WERI-Rb-1 (cell line): ENCODE data around the gene TRIM25.

Source experiments
- DNase-seq: peaks from one replicate; pipeline ENCODE4 v3.0.0-alpha.2; 2020
- H3K27ac ChIP-seq: fragments of 250-450 bp; sonication (Bioruptor Pico); 2 replicates; pipeline ENCODE4 v1.5.1; 2020; ENCODE audit warnings: mild to moderate bottlenecking, moderate library complexity
- H3K27me3 ChIP-seq: fragments of 250-450 bp; sonication (Bioruptor Pico); 2 replicates; pipeline ENCODE4 v1.5.1; 2021; ENCODE audit warnings: mild to moderate bottlenecking, low read depth, moderate library complexity; ENCODE audit not compliant: insufficient read depth, severe bottlenecking
- H3K36me3 ChIP-seq: fragments of 250-450 bp; sonication (Bioruptor Pico); 2 replicates; pipeline ENCODE4 v1.5.1; 2020; ENCODE audit warnings: mild to moderate bottlenecking, moderate library complexity
- H3K4me3 ChIP-seq: 2 replicates; pipeline ENCODE4 v1.5.1; 2011; ENCODE audit warnings: low read depth, mild to moderate bottlenecking, control low read depth, low read length
- H3K9me3 ChIP-seq: fragments of 250-450 bp; sonication (Bioruptor Pico); 2 replicates; pipeline ENCODE4 v1.5.1; 2021; ENCODE audit warnings: mild to moderate bottlenecking, moderate library complexity; ENCODE audit not compliant: severe bottlenecking
- TF ChIP-seq, protein P1 (sequence below): IDR thresholded peaks from 2 replicates; pipeline ENCODE4 v1.5.1; 2011; ENCODE audit warnings: low read depth, mild to moderate bottlenecking, control low read depth, inconsistent platforms, low read length

TRIM25 gene

DNA sequence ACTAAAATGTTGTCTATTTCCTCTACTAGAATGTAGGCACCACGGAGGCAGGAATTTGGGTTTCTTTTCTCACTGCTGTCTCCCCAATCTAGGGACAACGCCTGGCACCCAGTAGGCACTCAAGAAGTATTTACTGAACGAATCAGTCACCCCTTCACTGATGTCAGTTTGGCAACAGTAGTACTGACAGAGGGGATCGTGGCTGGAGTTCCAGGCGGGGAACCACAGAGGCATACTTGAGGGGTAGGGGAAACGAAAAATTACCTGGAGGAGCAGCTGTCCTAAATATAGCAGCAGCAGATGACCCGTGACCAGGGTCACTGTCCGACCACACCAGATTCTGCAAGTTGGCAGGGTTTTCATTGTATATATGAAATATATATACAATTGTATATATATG, 33.3 kb downstream of the TRIM25 start:
- no peaks in the 10 kb centered on the region for H3K36me3 ChIP-seq
- no peak for DNase-seq
- no peak overlapping the region for H3K27ac ChIP-seq
- H3K9me3 ChIP-seq, result no peaks in the 10 kb centered on the region
- H3K4me3 ChIP-seq, result no peak overlapping the region
- TF ChIP-seq, protein P1, sequence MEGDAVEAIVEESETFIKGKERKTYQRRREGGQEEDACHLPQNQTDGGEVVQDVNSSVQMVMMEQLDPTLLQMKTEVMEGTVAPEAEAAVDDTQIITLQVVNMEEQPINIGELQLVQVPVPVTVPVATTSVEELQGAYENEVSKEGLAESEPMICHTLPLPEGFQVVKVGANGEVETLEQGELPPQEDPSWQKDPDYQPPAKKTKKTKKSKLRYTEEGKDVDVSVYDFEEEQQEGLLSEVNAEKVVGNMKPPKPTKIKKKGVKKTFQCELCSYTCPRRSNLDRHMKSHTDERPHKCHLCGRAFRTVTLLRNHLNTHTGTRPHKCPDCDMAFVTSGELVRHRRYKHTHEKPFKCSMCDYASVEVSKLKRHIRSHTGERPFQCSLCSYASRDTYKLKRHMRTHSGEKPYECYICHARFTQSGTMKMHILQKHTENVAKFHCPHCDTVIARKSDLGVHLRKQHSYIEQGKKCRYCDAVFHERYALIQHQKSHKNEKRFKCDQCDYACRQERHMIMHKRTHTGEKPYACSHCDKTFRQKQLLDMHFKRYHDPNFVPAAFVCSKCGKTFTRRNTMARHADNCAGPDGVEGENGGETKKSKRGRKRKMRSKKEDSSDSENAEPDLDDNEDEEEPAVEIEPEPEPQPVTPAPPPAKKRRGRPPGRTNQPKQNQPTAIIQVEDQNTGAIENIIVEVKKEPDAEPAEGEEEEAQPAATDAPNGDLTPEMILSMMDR, result no peak
- H3K27me3 ChIP-seq, result no peaks in the 10 kb centered on the region

DNA sequence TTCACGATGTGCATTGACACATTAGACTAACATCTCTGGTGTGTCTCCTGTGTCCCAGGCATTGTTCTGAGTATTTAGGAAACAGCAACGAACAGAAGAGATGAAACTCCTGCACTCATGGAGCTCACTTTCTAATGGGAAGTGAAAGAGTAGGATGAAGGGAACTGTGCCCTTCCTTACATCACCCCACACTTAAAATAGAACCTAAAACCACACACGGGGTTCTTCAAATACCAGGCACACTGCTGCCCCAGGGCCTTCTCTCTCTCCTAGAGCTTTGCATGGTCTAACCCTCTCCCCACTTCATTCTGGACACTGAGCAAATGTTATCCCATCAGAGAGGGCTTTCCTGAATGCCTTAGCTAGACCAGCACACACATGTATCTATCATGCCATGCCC, 33.7 kb downstream of the TRIM25 start:
- Histone ChIP-seq H3K27me3 (no peaks in the 10 kb centered on the region), H3K4me3 (no peak overlapping the region), H3K9me3 (no peaks in the 10 kb centered on the region), H3K36me3 (no peaks in the 10 kb centered on the region), H3K27ac (no peak overlapping the region)
- DNase-seq, result no peak
- TF ChIP-seq, protein P1, result no peak

DNA sequence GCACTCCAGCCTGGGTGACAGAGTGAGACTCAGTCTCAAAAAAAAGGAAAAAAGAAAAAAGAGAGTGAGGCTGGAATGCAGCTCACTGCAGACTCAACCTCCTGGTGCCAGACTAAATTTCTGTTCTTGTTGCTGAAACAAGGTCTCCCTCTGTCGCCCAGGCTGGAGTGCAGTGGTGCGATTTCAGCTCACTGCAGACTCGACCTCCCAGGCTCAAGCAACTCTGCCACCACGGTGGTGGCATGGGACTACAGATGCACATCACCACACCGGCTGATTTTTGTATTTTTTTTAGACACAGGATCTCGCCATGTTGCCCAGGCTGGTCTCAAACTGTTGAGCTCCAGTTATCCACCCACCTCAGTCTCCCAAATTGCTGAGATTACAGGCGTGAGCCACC, 34.6 kb downstream of the TRIM25 start:
- no peaks in the 10 kb centered on the region for H3K36me3 ChIP-seq
- DNase-seq, result no peak
- no peak overlapping the region for H3K4me3 ChIP-seq
- H3K27ac ChIP-seq, result no peak overlapping the region
- no peaks in the 10 kb centered on the region for H3K27me3 ChIP-seq
- H3K9me3 ChIP-seq, result no peaks in the 10 kb centered on the region
- TF ChIP-seq, protein P1, result no peak

DNA sequence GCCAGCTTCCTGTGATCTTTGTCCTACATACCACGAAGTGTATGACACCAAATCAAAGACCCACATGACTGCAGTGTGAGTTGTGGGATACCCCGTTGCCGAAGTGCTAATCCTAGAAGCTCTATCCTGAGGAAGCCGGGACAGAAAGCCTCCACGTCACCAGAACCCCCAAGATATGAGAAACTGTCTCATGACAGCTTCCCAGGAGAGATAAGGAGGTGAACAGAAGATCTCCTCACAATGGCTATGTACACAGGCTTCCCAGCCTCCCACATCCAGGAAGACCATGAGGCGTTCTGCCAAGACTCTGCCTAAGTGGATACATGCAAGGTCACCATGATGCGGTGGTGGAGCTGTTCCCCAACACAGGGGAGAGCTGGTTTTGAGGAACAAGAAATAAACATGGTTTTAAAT, 37.1 kb downstream of the TRIM25 start:
- Histone ChIP-seq H3K27me3 (no peaks in the 10 kb centered on the region), H3K27ac (no peak overlapping the region), H3K36me3 (no peaks in the 10 kb centered on the region), H3K9me3 (no peaks in the 10 kb centered on the region), H3K4me3 (no peak overlapping the region)
- TF ChIP-seq, protein P1, result no peak
- DNase-seq, result no peak

DNA sequence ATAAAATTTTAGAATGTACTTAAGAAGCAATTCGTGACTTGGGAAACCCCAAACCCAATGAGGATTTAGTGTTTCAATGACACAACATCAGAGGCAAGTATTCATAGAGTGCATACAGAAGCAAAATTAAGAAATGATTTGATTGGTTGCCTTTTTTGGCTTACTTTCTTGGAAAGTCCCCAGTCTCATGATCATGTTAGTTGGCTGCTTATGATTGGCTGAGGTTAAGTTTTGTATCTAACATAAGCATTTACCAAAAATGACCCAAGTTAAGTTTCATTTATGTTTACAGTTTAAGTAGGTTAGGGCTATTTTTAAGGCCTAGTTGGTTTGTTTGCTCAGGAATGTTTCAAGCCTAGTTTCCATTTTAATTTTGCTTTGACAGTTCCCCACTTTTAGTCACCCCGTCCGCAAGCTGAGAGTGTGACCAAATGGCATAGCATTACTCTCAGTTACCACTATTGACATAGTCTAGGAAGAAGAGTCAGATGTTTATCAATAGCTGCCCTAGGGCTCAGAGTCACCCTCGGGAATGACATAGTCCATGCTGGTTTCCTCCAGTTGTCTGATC, 43.7 kb downstream of the TRIM25 start:
- Histone ChIP-seq H3K27me3 (no peaks in the 10 kb centered on the region), H3K27ac (no peak overlapping the region), H3K36me3 (no peaks in the 10 kb centered on the region), H3K9me3 (no peaks in the 10 kb centered on the region), H3K4me3 (no peak overlapping the region)
- TF ChIP-seq, protein P1, result no peak
- no peak for DNase-seq

DNA sequence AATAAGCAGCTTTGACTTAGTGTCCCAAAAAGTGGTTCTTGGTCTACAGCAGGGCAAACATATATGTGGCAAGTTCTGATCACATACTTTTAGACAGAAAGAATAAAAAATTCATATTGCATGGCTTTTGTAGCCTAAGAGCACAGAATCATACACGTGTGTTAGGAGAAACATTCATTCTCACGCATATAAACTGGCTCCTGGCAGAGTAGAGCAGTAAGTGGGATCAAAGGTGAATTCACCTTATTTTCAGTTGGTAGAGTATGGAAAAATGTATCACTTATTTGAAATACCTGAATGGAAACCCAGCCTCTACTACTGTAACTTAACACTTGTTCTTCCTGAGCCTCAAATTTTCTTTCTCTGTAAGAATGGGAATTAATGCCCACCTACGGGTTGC, 45.1 kb downstream of the TRIM25 start:
- no peaks in the 10 kb centered on the region for H3K9me3 ChIP-seq
- TF ChIP-seq, protein P1, result no peak

More for the DNA sequence above, 45.1 kb downstream of the TRIM25 start:
- Histone ChIP-seq H3K27me3 (no peaks in the 10 kb centered on the region), H3K27ac (no peak overlapping the region), H3K36me3 (0 out of 2 replicates have a peak, but pooled peaks cover 4% of the 10 kb centered on the region), H3K4me3 (no peak overlapping the region)
- no peak for DNase-seq
